NCI-H460 (cell line): Measurements from ENCODE around the gene NSMCE3. TPM values are rescaled to one million over a fixed set of nuclear protein-coding genes. Genes with fewer than 3 reads are reported as not detected.
"Not testable (repeated sequence)": the region's sequence is repeated elsewhere in the genome, so short reads cannot be mapped to it uniquely, and the experiment has no call there.

Experiments
- DNase-seq: peaks from one replicate; pipeline ENCODE4 v3.0.0-alpha.2; 2016; ENCODE audit warnings: low read depth; ENCODE audit errors: extremely low read depth
- total RNA-seq: library from RNA; depleted of rRNA; stranded (reverse); fragments of >200 nt; shearing (Covaris generic); gene quantifications from 2 replicates; pipeline ENCODE4 v1.2.3, GENCODE V29; 2014

NSMCE3 gene
- total RNA-seq, 1 experiment from 2014 or later: 12.2 TPM

GRCh38 chr15:29270976-29271375, 1.4 kb upstream of the NSMCE3 start:
- no peak for DNase-seq

- DNase-seq: no peak
Measured at GRCh38 chr15:29270169-29270955, 740 bp upstream of the NSMCE3 start.

DNA sequence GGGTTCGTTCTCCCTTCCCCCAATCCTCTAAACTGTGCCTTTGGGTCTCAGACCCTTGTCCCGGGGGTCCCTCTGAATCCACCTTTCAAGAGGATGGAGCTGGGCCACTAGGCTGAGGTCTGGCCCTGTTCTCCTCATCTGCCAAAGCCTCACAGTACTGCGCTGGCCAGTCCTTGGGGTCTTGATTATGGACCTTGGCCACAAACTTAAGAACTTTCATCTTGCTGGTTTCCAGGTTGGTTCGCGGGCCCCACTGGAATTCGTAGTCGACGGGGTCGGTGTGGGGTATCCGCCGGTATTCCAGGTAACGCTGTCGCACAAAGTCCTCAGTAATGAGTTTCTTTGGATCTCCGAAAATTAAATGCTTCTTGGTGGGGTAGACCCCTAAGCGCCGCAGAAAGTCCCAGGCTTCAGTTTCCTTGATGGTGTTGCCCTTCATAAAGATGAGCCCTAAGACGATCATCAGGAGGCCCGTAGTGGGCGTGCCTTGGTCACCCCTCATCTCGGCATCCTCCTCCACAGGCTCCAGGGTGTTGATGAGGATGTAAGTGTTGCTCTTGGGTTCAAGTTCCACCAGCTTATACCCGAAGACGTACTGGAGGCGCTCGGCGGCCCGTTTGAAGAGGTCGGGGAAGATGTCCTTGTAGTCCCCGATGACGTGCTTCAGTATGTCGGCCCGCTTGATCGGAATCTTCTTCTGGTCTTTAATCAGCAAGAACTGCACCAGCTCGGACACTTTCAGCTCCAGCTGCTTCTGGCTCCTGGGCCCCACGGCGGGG, 727 bp downstream of the NSMCE3 start:
- DNase-seq: peak; percentile 9

- no peak for DNase-seq
Measured at GRCh38 chr15:29266052-29266582, 3.5 kb downstream of the NSMCE3 start.

GRCh38 chr15:29263289-29263688, 6.3 kb downstream of the NSMCE3 start:
- DNase-seq: no peak

- no peak for DNase-seq
Measured at GRCh38 chr15:29262738-29263137, 6.9 kb downstream of the NSMCE3 start.

GRCh38 chr15:29260896-29261295, 8.7 kb downstream of the NSMCE3 start:
- DNase-seq: no peak

DNA sequence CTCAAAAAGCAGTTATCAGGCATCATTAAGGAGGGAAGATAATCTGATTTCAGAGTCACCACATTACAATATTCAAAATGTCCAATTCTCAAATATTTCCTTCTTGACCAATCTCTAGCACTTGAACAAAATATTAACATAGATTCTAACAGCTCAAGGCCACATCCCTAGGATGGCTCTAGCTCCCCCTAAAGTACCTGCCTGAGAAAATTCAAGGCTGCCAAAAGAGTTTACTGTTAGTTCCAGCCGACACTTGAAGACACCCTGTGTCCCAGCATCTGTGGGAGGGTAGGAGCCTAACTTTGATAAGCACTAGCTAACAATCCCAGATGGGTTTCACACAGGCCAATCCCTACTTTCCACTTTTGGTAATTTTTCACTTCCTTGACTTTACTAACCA, 10.4 kb downstream of the NSMCE3 start:
- DNase-seq: no peak

DNA sequence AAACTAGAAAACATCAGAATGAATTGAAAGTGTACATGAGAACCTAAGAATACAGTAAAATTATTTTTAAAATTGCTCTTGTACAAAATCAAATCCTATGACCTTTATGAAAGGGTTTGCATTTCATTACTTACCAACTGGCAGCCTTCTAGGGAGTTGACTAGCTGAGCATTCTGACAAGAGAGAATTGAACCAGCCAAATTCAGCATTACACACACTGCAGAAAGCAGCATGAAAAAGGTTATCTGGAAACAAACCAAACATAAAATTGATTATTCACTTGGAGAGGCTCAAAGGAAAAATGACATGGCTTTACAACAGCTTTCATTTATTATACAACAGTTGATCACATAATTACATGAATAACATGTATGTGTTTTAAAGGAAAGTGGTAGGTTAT, 17.4 kb downstream of the NSMCE3 start:
- no peak for DNase-seq

- DNase-seq: no peak
Measured at GRCh38 chr15:29244544-29244943, 25.1 kb downstream of the NSMCE3 start.

- no peak for DNase-seq
Measured at GRCh38 chr15:29244123-29244522, 25.5 kb downstream of the NSMCE3 start.

GRCh38 chr15:29242456-29243242, 27.0 kb downstream of the NSMCE3 start:
- DNase-seq: no peak

GRCh38 chr15:29241207-29241606, 28.4 kb downstream of the NSMCE3 start:
- DNase-seq: no peak

- DNase-seq: no peak
Measured at GRCh38 chr15:29239395-29239794, 30.2 kb downstream of the NSMCE3 start.

DNA sequence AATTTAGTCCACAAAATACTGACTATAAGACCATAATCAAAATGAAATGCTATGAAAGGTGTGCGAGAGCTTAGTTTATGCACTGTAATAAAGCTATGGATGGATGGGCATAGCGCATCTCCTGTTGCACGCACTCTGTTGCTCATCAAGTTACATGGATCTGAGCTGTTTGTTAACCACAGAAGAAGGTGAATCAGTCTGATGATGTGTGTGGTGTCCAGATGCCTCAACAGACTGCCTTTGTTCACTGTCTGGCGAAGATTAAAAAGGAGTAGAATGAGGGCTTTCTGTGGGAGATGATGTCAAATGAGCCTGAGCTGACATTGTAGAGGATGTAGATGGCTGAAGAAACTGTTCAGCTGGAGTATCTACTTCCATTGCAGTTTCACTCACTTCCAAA, 36.1 kb downstream of the NSMCE3 start:
- DNase-seq: no peak

- DNase-seq: no peak
Measured at GRCh38 chr15:29226436-29227208, 43.0 kb downstream of the NSMCE3 start.

GRCh38 chr15:29225534-29226234, 43.9 kb downstream of the NSMCE3 start:
- no peak for DNase-seq

DNA sequence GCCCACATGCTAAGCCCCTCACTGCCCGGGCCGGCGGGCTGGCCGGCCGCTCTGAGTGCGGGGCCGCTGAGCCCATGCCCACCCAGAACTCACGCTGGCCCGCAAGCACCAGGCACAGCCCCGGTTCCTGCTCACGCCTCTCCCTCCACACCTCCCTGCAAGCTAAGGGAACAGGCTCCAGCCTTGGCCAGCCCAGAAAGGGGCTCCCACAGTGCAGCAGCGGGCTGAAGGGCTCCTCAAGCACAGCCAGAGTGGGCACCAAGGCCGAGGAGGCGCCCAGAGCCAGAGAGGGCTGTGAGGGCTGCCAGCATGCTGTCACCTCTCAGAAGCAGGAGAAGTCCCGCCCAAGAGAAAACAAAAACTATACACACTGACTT, 44.6 kb downstream of the NSMCE3 start:
- DNase-seq: not testable (repeated sequence)

GRCh38 chr15:29224235-29224986, 45.2 kb downstream of the NSMCE3 start:
- DNase-seq: not testable (repeated sequence)
